DMS53 (cell line): Measurements from ENCODE around the gene FAN1.
"Not testable (repeated sequence)": the region's sequence is repeated elsewhere in the genome, so short reads cannot be mapped to it uniquely, and the experiment has no call there.

ENCODE experiments used
- DNase-seq: peaks from one replicate; lab custom pipeline; 2025; lab: John Stamatoyannopoulos, UW

The FAN1 gene

GRCh38 chr15:30903497-30904187 lies at the start of gene FAN1:
Gene FAN1, plus strand, starts transcription at chr15:30903915. Its CDS starts 749 bp downstream, at chr15:30904664.
- DNase-seq = peak; percentile 95

- DNase-seq = no peak
Observed at GRCh38 chr15:30859091-30859874, 44.4 kb upstream of the FAN1 start.

- peak; percentile 72 for DNase-seq
Observed at GRCh38 chr15:30865257-30865656, 38.5 kb upstream of the FAN1 start.

GRCh38 chr15:30870681-30871080 lies 33.0 kb upstream of the FAN1 start:
- DNase-seq = peak; percentile 10

GRCh38 chr15:30872341-30872748 lies 31.4 kb upstream of the FAN1 start:
- DNase-seq = peak; percentile 47

GRCh38 chr15:30877070-30877469 lies 26.6 kb upstream of the FAN1 start:
- DNase-seq = no peak

GRCh38 chr15:30878515-30878914 lies 25.2 kb upstream of the FAN1 start:
- no peak for DNase-seq

- peak; percentile 4 for DNase-seq
Observed at GRCh38 chr15:30882849-30883433, 20.8 kb upstream of the FAN1 start.

- not testable (repeated sequence) for DNase-seq
Observed at GRCh38 chr15:30883666-30884065, 20.0 kb upstream of the FAN1 start.

GRCh38 chr15:30885814-30886213 lies 17.9 kb upstream of the FAN1 start:
- no peak for DNase-seq

GRCh38 chr15:30889196-30889595 lies 14.5 kb upstream of the FAN1 start:
- DNase-seq = no peak

- DNase-seq = no peak
Observed at GRCh38 chr15:30895461-30896210, 8.1 kb upstream of the FAN1 start.

- DNase-seq = peak; percentile 2
Observed at GRCh38 chr15:30896211-30896606, 7.5 kb upstream of the FAN1 start.

- DNase-seq = no peak
Observed at GRCh38 chr15:30901889-30902288, 1.8 kb upstream of the FAN1 start.

GRCh38 chr15:30904812-30905211 lies 1.1 kb downstream of the FAN1 start:
- no peak for DNase-seq

- no peak for DNase-seq
Observed at GRCh38 chr15:30905821-30906220, 2.1 kb downstream of the FAN1 start.

- DNase-seq = no peak
Observed at GRCh38 chr15:30906366-30906765, 2.7 kb downstream of the FAN1 start.

- no peak for DNase-seq
Observed at GRCh38 chr15:30913761-30914160, 10.0 kb downstream of the FAN1 start.

GRCh38 chr15:30917013-30917412 lies 13.3 kb downstream of the FAN1 start:
- no peak for DNase-seq

GRCh38 chr15:30917675-30918074 lies 14.0 kb downstream of the FAN1 start:
- no peak for DNase-seq

GRCh38 chr15:30918366-30918765 lies 14.7 kb downstream of the FAN1 start:
- DNase-seq = no peak

GRCh38 chr15:30919877-30920550 lies 16.3 kb downstream of the FAN1 start:
- DNase-seq = no peak
